Cardiac septum (tissue), 1 donor: ENCODE data around the gene ZNF524. TPM values are rescaled to one million over a fixed set of nuclear protein-coding genes. Genes with fewer than 3 reads are reported as not detected.

Experiments used
- DNase-seq: peaks from one replicate; pipeline ENCODE4 v3.0.0-alpha.2; 2020; ENCODE audit warnings: low spot score
- intact Hi-C: fragments of 100-400 bp; cut with DNase I; formaldehyde crosslinking; loops from one replicate; pipeline ENCODE4 v1.14.0; 2022
- total RNA-seq: library from RNA; stranded (reverse); fragmentation: NEBNext Ultra II Directional; extraction: Animal tissue kit (Norgen Biotek cat#: 25700); gene quantifications from one replicate; pipeline ENCODE4 v1.2.1, GENCODE V29; 2021
- donor health status: DM: no; HTN: no; CAD: no.

Gene ZNF524
- total RNA-seq, 1 donor from 2014 or later, result 13.7 TPM

- DNase-seq, result no peak
- intact Hi-C loops, result no loop called here
Observed at GRCh38 chr19:55647732-55648584, 47.9 kb downstream of the ZNF524 start, which contains the start of gene CCDC106. CCDC106 (plus strand) TSS chr19:55648212; CDS start chr19:55649047, 835 bp downstream.

GRCh38 chr19:55648585-55649267 lies 48.6 kb downstream of the ZNF524 start:
- DNase-seq, result no peak
- intact Hi-C loops, result no loop called here

- no peak for DNase-seq
- intact Hi-C loops, result no loop called here
Observed at GRCh38 chr19:55649268-55650125, 49.4 kb downstream of the ZNF524 start.

- no peak for DNase-seq
- intact Hi-C loops, result no loop called here
Observed at GRCh38 chr19:55650126-55650557, 50.1 kb downstream of the ZNF524 start.

DNA sequence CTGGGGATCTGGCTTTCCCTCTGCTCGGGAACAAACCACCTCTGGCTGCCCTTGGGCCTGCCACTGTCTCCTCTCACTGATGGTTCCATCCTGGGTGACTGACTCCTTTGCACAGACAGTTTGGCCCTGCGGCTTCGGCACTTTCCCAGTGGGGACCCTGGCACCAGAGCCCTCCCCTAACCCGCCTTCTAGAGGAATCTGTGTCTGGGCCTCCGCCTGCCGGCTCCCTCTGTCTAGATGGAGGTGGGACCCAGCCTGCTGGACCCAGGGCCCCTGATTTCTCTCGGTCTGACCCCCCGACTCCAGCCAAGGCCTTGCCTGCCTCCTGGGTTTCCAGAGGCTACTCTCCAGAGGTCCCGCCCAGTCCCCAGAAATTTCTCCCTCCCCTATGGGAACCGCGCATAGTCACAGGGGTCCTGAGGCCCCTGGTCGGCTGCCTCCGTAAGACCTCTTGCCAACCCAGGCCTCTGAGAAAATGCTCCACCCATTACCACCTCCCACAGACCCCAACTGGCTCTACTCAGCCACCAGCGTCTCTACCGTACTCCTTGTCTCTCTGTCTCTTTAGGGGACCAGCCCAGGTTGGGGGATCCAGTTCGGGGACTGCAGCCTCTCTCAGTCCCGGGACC lies 50.6 kb downstream of the ZNF524 start:
- intact Hi-C loops, result no loop called here
- DNase-seq, result no peak

DNA sequence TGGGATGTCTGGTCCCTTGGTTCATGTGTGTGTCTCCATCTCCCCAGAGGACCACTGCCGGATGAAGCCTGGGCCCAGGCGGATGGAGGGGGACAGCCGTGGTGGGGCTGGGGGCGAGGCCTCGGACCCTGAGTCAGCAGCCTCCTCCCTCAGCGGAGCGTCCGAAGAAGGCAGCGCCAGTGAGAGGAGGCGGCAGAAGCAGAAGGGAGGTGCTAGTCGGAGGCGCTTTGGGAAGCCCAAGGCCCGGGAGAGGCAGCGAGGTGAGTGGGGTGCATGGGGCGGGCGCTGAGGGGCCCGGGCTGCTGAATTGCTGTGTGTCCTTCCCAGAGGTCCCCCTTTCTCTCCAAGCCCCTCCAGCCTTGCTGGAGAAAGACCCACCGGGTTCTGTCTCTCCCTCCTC lies 51.1 kb downstream of the ZNF524 start:
- intact Hi-C loops, result no loop called here

DNA sequence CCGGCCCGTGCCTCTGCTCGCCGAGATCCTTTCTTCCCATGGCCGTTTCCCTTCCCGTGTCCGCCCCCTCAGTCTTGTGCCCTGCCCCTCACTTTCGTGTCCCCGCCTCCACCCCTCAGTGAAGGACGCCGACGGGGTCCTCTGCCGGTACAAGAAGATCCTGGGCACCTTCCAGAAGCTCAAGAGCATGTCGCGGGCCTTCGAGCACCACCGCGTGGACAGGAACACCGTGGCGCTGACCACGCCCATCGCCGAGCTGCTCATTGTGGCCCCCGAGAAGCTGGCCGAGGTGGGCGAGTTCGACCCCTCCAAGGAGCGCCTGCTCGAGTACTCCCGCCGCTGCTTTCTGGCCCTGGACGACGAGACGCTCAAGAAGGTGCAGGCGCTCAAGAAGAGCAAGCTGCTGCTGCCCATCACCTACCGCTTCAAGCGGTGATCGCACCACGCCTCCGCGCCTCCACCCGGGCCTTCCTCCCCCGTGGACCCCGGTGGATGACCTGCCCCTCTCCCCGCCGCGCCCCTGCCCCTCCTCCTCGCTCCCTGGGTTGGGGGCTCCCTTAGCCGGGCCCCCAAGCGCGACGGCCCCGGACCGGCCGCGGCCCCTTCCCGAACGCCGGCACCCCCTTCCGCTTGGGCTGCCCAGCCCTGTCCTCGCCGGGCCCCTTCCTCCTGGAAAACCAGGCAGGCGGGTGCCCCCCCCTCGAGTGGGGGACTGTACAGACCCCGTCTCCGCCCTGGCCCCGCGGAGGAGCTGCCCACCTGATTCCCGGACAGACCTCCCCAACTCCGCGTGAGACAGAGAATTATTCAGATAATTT lies 52.4 kb downstream of the ZNF524 start:
- intact Hi-C loops, result no loop called here
- DNase-seq, result no peak

More for the DNA sequence above, 51.1 kb downstream of the ZNF524 start:
- no peak for DNase-seq

Other genes starting within 250 kb of the ZNF524 start
- gene COX6B2, start 245.6 kb upstream of the ZNF524 start, total RNA-seq, result not detected
- gene GARIN5B, start 237.0 kb upstream of the ZNF524 start, total RNA-seq, result not detected
- not detected for gene IL11, start 229.8 kb upstream of the ZNF524 start, total RNA-seq
- not detected for gene TMEM190, start 223.5 kb upstream of the ZNF524 start, total RNA-seq
- gene TMEM238, start 216.0 kb upstream of the ZNF524 start, total RNA-seq, result 0.65 TPM
- 479 TPM for gene RPL28, start 214.4 kb upstream of the ZNF524 start, total RNA-seq
- 28.4 TPM for gene UBE2S, start 192.5 kb upstream of the ZNF524 start, total RNA-seq
- gene SHISA7, start 157.0 kb upstream of the ZNF524 start, total RNA-seq, result not detected
- 50.8 TPM for gene ISOC2, start 138.6 kb upstream of the ZNF524 start, total RNA-seq
- gene C19orf85, start 135.5 kb upstream of the ZNF524 start, total RNA-seq, result not detected
- 3.4 TPM for gene ZNF628, start 123.7 kb upstream of the ZNF524 start, total RNA-seq
- 6.0 TPM for gene NAT14, start 115.1 kb upstream of the ZNF524 start, total RNA-seq
- gene SSC5D, start 111.9 kb upstream of the ZNF524 start, total RNA-seq, result 7.7 TPM
- 2.0 TPM for gene SBK2, start 63.2 kb upstream of the ZNF524 start, total RNA-seq
- 6.7 TPM for gene SBK3, start 54.7 kb upstream of the ZNF524 start, total RNA-seq
- gene ZNF579, start 19.4 kb upstream of the ZNF524 start, total RNA-seq, result 12.2 TPM
- 19.4 TPM for gene FIZ1, start 771 bp upstream of the ZNF524 start, total RNA-seq
- 15.7 TPM for gene ZNF865, start 5.4 kb downstream of the ZNF524 start, total RNA-seq
- 10.9 TPM for gene ZNF784, start 24.3 kb downstream of the ZNF524 start, total RNA-seq
- 29.0 TPM for gene ZNF580, start 40.7 kb downstream of the ZNF524 start, total RNA-seq
- gene ZNF581, start 43.4 kb downstream of the ZNF524 start, total RNA-seq, result 6.5 TPM
- 15.9 TPM for gene CCDC106, start 47.9 kb downstream of the ZNF524 start, total RNA-seq
- gene U2AF2, start 54.7 kb downstream of the ZNF524 start, total RNA-seq, result 80.4 TPM
- 193 TPM for gene EPN1, start 74.9 kb downstream of the ZNF524 start, total RNA-seq
- gene NLRP9, start 138.1 kb downstream of the ZNF524 start, total RNA-seq, result not detected
- gene RFPL4A, start 158.8 kb downstream of the ZNF524 start, total RNA-seq, result 0.46 TPM
- gene RFPL4AL1, start 168.8 kb downstream of the ZNF524 start, total RNA-seq, result 0.57 TPM
- gene NLRP11, start 231.7 kb downstream of the ZNF524 start, total RNA-seq, result not detected
- gene NLRP4, start 236.3 kb downstream of the ZNF524 start, total RNA-seq, result not detected